Osteocyte (in vitro differentiated cells): ENCODE data around the gene SPRY1. TPM values are rescaled to one million over a fixed set of nuclear protein-coding genes. Genes with fewer than 3 reads are reported as not detected.

Source experiments
- DNase-seq: peaks from one replicate; pipeline ENCODE4 v3.0.0; 2021; ENCODE audit warnings: mixed read lengths; ENCODE audit not compliant: unreplicated experiment; ENCODE audit errors: extremely low spot score
- H3K27ac Mint-ChIP-seq: one replicate; pipeline ENCODE4 v1.8.0; 2021; ENCODE audit warnings: mild to moderate bottlenecking, mixed read lengths; ENCODE audit not compliant: unreplicated experiment
- H3K27me3 Mint-ChIP-seq: one replicate; pipeline ENCODE4 v1.8.0; 2021; ENCODE audit warnings: mixed read lengths; ENCODE audit not compliant: unreplicated experiment
- H3K36me3 Mint-ChIP-seq: one replicate; pipeline ENCODE4 v1.8.0; 2021; ENCODE audit warnings: mixed read lengths; ENCODE audit not compliant: unreplicated experiment
- H3K4me1 Mint-ChIP-seq: one replicate; pipeline ENCODE4 v1.8.0; 2021; ENCODE audit warnings: mixed read lengths; ENCODE audit not compliant: unreplicated experiment
- H3K4me3 Mint-ChIP-seq: one replicate; pipeline ENCODE4 v1.8.0; 2021; ENCODE audit warnings: mild to moderate bottlenecking, moderate library complexity, mixed read lengths; ENCODE audit not compliant: unreplicated experiment
- H3K9me3 Mint-ChIP-seq: one replicate; pipeline ENCODE4 v1.8.0; 2021; ENCODE audit warnings: mixed read lengths; ENCODE audit not compliant: unreplicated experiment
- total RNA-seq: library from RNA; stranded (reverse); gene quantifications from 2 replicates; pipeline ENCODE4 v1.2.1, GENCODE V29; 2021
- TF ChIP-seq, protein P1 (sequence below): fragments of 200-600 bp; sonication (generic); IDR thresholded peaks from 2 replicates; pipeline ENCODE4 v1.5.0; 2021; ENCODE audit warnings: antibody characterized with exemption, mild to moderate bottlenecking, moderate library complexity

The SPRY1 gene
- total RNA-seq, 1 donor from 2014 or later = 51.7 TPM

DNA sequence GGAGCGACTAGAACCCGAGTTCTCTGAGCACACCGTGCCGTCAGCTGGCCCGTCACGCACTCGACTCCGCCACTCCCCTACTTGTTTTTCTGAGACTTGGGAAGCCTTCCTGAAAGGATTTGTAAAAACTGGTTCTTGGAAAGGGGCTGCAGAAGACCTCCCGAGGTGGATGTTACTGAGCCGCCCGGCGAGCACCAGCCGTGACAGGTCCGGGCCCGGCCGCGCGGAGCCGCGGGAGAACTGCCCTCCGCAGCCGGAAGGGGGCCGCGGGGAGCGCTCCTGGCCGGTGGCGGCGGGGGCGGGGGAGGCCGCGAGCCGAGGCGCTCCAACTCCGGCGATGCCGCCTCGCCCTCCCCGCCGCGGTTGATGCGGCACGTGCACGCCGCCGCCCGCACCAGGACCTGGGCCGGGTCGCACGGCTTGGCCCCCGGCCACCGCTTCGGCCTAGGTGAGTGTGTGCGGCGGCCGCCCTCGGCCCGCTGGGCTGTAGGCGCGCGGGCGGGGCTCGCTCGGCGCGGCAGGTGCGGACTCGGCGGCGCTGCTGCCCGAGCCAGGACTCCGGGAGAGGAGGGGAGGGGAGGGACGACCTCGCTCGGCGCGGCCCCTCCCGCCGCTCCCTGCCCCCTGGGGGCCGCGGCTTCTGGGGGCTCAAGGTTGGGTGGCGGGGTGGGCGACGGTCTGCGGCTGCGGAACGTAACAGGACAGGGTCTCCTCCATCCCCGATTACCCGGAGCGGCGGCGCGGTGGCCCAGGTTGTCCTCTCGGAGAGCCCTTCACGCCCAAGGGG is 1.7 kb downstream of the SPRY1 start:
- Mint-ChIP-seq H3K27ac (peak overlapping the region; percentile 96), H3K4me3 (peak overlapping the region; percentile 94), H3K9me3 (no peaks in the 10 kb centered on the region), H3K4me1 (peaks cover 30% of the 10 kb centered on the region), H3K36me3 (peaks cover 29% of the 10 kb centered on the region), H3K27me3 (no peaks in the 10 kb centered on the region)
- peak; percentile 93 for DNase-seq
- TF ChIP-seq, protein P1, sequence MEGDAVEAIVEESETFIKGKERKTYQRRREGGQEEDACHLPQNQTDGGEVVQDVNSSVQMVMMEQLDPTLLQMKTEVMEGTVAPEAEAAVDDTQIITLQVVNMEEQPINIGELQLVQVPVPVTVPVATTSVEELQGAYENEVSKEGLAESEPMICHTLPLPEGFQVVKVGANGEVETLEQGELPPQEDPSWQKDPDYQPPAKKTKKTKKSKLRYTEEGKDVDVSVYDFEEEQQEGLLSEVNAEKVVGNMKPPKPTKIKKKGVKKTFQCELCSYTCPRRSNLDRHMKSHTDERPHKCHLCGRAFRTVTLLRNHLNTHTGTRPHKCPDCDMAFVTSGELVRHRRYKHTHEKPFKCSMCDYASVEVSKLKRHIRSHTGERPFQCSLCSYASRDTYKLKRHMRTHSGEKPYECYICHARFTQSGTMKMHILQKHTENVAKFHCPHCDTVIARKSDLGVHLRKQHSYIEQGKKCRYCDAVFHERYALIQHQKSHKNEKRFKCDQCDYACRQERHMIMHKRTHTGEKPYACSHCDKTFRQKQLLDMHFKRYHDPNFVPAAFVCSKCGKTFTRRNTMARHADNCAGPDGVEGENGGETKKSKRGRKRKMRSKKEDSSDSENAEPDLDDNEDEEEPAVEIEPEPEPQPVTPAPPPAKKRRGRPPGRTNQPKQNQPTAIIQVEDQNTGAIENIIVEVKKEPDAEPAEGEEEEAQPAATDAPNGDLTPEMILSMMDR = peak; percentile 69

DNA sequence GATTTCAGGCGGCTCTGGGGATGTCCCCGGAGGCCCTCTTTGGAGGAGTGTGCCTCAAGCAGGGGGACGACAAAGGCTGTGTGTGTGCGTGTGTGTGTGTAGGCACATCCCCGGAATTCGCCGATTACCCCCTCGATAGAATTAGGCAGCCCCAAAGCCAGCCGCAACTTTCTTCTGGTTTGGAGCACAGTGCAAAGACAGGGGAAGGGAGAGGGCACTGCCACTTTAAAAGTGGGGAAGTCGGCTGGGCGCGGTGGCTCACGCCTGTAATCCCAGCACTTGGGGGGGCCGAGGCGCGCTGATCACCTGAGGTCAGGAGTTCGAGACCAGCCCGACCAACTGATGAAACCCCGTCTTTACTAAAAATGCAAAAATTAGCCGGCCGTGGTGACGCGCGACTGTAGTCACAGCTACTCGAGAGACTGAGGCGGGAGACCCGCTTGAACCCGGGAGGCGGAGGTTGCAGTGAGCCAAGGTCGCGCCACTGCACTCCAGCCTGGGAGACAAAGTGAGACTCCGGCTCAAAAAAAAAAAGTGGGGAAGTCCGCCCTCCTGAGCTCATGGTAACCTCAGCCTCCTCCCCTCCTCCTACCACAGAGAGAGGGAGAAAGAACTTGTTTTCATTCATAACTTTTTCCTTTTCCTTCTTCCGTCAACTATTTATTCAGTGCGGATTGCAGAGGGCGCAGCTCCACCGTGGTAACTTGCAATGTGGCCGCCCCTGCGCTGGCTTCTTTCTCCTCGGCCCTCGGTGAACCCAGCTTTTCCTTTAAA is 2.4 kb downstream of the SPRY1 start:
- DNase-seq = peak; percentile 89
- H3K27ac Mint-ChIP-seq = peak overlapping the region; percentile 96
- peaks cover 37% of the 10 kb centered on the region for H3K36me3 Mint-ChIP-seq
- TF ChIP-seq, protein P1 = peak; percentile 57
- H3K27me3 Mint-ChIP-seq = no peaks in the 10 kb centered on the region
- no peaks in the 10 kb centered on the region for H3K9me3 Mint-ChIP-seq
- H3K4me3 Mint-ChIP-seq = peak overlapping the region; percentile 94
- peaks cover 28% of the 10 kb centered on the region for H3K4me1 Mint-ChIP-seq

DNA sequence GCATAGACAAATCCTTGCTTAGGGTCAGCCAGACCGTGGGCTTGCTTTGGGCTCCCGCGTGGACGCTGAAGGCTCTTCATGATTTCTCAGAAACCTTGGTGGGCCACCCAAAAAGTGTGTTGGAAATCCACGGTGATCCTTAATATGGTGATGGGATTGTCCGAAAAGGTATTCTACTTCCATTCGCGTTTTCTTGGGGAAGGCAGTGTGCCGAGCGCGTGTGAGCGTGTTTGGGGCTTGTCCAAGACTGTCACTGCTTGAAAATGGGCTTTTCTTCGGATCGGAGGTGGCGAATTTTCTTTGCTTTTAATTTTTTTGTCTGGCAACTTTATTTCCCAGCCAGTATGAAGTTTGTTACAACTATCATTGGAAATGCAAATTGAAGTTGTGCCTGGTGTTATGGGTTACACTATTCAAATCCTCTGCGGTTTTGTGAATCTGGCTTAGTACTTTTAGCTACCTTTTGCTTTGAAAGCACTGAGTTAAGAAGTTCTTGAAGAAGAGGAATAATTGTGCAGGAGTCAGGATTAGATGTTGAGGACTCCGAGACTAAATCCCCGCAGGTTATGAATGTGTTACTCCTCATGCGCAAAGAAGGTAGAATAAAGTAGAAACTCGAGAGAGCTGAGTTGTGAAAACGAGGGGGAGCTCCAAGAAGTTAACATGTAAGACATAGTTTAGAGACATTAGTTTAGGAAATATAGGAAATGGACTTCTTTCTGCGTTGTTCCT is 3.2 kb downstream of the SPRY1 start:
- DNase-seq = no peak
- Mint-ChIP-seq H3K36me3 (peaks cover 40% of the 10 kb centered on the region), H3K27ac (peak overlapping the region; percentile 96), H3K4me1 (peaks cover 28% of the 10 kb centered on the region), H3K9me3 (no peaks in the 10 kb centered on the region), H3K27me3 (no peaks in the 10 kb centered on the region), H3K4me3 (peak overlapping the region; percentile 94)
- TF ChIP-seq, protein P1 = no peak

DNA sequence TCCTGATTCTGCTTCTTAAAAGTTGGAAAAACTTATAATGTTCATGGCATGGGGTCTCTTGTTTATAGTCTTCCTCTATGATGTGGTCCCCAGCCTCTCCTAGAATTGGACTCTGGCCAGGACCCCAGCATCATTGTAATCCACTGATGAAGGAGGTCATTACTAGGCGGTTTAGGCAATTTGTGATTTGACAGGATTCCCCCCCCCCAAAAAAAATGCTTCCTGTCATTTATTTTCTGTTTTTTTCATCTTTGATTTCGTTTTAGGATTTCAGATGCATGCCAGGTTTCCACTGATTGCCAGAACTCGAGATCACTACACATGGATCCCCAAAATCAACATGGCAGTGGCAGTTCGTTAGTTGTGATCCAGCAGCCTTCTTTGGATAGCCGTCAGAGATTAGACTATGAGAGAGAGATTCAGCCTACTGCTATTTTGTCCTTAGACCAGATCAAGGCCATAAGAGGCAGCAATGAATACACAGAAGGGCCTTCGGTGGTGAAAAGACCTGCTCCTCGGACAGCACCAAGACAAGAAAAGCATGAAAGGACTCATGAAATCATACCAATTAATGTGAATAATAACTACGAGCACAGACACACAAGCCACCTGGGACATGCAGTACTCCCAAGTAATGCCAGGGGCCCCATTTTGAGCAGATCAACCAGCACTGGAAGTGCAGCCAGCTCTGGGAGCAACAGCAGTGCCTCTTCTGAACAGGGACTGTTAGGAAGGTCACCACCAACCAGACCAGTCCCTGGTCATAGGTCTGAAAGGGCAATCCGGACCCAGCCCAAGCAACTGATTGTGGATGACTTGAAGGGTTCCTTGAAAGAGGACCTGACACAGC is 4.9 kb downstream of the SPRY1 start:
- TF ChIP-seq, protein P1 = no peak
- Mint-ChIP-seq H3K4me1 (peaks cover 30% of the 10 kb centered on the region), H3K36me3 (peaks cover 49% of the 10 kb centered on the region), H3K4me3 (peak overlapping the region; percentile 56), H3K27me3 (no peaks in the 10 kb centered on the region), H3K9me3 (no peaks in the 10 kb centered on the region), H3K27ac (peak overlapping the region; percentile 27)
- DNase-seq = no peak
